ENCODE results near the gene GIGYF2. TPM values are rescaled to one million over a fixed set of nuclear protein-coding genes. Genes with fewer than 3 reads are reported as not detected.
A peak's percentile ranks its signal among the peaks of the same experiment; 100 is the strongest.

The GIGYF2 gene
- total and polyA plus RNA-seq, 2 of the 13 experiments (the other 11 are each of a cell fraction or from before 2014, with no cell fraction given), result 44.9 to 73.5 TPM

DNA sequence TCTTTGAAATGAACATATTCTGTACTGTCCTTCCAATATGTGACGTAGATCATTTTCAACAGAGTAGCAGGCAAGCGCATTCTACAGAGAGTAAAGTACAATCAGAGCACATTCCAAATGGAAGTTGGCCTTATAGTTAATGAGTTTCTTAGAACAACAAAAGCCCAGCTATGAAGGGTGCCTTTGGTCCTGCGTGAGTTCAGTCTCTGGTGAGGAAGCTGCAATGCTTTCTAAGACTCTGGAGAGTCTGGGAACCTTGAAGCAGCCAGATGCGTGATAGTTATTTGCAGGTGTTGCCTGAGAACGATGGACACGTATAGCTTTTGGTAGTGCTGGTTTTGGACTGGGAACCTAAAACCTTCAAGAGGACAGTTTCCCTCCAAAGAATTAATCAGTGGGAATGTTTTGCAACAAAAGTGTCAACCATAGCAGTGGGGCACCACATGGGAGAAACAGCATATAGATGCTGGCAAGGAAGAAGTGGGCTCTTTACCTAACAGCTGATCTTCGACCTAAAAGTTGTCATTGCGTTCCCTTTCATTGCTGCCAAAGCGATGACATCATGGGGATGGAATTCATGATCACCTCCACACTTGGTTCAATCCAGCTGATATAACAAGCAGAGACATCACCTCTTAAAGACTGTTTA is 163.6 kb downstream of the GIGYF2 start (continued):
- TF ChIP-seq FOXM1 (CRISPR knock-in tag; IDR thresholded peaks at IDR 0.05) (no peak), ZNF34 (CRISPR knock-in tag; IDR thresholded peaks at IDR 0.05; ENCODE audit: borderline replicate concordance) (no peak), CEBPZ (IDR thresholded peaks at IDR 0.05; ENCODE audit: low read length) (no peak), HOXA3 (CRISPR knock-in tag; IDR thresholded peaks at IDR 0.05) (peak; percentile 47; the same call in 1 of the 2 replicates), ZNF749 (CRISPR knock-in tag; IDR thresholded peaks at IDR 0.05; ENCODE audit: borderline replicate concordance) (no peak), MLLT10 (CRISPR knock-in tag; IDR thresholded peaks at IDR 0.05) (no peak), ZMYM2 (CRISPR knock-in tag; IDR thresholded peaks at IDR 0.05) (no peak), ZNF788 (CRISPR knock-in tag; IDR thresholded peaks at IDR 0.05; ENCODE audit: borderline replicate concordance) (no peak), RFXANK (CRISPR knock-in tag; IDR thresholded peaks at IDR 0.05) (0 out of 2 replicates have a peak, but pooled peaks have one; percentile 30), ZNF570 (CRISPR knock-in tag; IDR thresholded peaks at IDR 0.05; ENCODE audit: borderline replicate concordance) (no peak), TAF15 (IDR thresholded peaks at IDR 0.05; ENCODE audit: low read depth, low read length, poor library complexity, severe bottlenecking) (no peak), ATF7 (IDR thresholded peaks at IDR 0.05) (peak; percentile 98), ATF7 (CRISPR knock-in tag; IDR thresholded peaks at IDR 0.05) (peak; percentile 91), NR1H2 (CRISPR knock-in tag; IDR thresholded peaks at IDR 0.05; ENCODE audit: borderline replicate concordance, low read depth) (no peak; the same call in 1 of the 2 replicates), RCOR2 (CRISPR knock-in tag; IDR thresholded peaks at IDR 0.05) (no peak), SP4 (CRISPR knock-in tag; IDR thresholded peaks at IDR 0.05) (no peak)
- TF ChIP-seq, protein P1, sequence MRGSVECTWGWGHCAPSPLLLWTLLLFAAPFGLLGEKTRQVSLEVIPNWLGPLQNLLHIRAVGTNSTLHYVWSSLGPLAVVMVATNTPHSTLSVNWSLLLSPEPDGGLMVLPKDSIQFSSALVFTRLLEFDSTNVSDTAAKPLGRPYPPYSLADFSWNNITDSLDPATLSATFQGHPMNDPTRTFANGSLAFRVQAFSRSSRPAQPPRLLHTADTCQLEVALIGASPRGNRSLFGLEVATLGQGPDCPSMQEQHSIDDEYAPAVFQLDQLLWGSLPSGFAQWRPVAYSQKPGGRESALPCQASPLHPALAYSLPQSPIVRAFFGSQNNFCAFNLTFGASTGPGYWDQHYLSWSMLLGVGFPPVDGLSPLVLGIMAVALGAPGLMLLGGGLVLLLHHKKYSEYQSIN (CRISPR knock-in tag; IDR thresholded peaks at IDR 0.05; ENCODE audit: borderline replicate concordance), result no peak
- TF ChIP-seq, protein P2, sequence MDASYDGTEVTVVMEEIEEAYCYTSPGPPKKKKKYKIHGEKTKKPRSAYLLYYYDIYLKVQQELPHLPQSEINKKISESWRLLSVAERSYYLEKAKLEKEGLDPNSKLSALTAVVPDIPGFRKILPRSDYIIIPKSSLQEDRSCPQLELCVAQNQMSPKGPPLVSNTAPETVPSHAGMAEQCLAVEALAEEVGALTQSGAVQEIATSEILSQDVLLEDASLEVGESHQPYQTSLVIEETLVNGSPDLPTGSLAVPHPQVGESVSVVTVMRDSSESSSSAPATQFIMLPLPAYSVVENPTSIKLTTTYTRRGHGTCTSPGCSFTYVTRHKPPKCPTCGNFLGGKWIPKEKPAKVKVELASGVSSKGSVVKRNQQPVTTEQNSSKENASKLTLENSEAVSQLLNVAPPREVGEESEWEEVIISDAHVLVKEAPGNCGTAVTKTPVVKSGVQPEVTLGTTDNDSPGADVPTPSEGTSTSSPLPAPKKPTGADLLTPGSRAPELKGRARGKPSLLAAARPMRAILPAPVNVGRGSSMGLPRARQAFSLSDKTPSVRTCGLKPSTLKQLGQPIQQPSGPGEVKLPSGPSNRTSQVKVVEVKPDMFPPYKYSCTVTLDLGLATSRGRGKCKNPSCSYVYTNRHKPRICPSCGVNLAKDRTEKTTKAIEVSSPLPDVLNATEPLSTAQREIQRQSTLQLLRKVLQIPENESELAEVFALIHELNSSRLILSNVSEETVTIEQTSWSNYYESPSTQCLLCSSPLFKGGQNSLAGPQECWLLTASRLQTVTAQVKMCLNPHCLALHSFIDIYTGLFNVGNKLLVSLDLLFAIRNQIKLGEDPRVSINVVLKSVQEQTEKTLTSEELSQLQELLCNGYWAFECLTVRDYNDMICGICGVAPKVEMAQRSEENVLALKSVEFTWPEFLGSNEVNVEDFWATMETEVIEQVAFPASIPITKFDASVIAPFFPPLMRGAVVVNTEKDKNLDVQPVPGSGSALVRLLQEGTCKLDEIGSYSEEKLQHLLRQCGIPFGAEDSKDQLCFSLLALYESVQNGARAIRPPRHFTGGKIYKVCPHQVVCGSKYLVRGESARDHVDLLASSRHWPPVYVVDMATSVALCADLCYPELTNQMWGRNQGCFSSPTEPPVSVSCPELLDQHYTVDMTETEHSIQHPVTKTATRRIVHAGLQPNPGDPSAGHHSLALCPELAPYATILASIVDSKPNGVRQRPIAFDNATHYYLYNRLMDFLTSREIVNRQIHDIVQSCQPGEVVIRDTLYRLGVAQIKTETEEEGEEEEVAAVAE (CRISPR knock-in tag; IDR thresholded peaks at IDR 0.05; ENCODE audit: borderline replicate concordance), result no peak
